GM21723 (cell line): ENCODE data around the gene CCDC88C.
"Not testable (repeated sequence)": the region's sequence is repeated elsewhere in the genome, so short reads cannot be mapped to it uniquely, and the experiment has no call there.

Experiments
- ATAC-seq: cut with Tn5 transposase; IDR thresholded peaks from one replicate; pipeline ENCODE4 v1.9.1; 2021; ENCODE audit warnings: mild to moderate bottlenecking, moderate library complexity; ENCODE audit not compliant: unreplicated experiment

Gene CCDC88C, protein sequence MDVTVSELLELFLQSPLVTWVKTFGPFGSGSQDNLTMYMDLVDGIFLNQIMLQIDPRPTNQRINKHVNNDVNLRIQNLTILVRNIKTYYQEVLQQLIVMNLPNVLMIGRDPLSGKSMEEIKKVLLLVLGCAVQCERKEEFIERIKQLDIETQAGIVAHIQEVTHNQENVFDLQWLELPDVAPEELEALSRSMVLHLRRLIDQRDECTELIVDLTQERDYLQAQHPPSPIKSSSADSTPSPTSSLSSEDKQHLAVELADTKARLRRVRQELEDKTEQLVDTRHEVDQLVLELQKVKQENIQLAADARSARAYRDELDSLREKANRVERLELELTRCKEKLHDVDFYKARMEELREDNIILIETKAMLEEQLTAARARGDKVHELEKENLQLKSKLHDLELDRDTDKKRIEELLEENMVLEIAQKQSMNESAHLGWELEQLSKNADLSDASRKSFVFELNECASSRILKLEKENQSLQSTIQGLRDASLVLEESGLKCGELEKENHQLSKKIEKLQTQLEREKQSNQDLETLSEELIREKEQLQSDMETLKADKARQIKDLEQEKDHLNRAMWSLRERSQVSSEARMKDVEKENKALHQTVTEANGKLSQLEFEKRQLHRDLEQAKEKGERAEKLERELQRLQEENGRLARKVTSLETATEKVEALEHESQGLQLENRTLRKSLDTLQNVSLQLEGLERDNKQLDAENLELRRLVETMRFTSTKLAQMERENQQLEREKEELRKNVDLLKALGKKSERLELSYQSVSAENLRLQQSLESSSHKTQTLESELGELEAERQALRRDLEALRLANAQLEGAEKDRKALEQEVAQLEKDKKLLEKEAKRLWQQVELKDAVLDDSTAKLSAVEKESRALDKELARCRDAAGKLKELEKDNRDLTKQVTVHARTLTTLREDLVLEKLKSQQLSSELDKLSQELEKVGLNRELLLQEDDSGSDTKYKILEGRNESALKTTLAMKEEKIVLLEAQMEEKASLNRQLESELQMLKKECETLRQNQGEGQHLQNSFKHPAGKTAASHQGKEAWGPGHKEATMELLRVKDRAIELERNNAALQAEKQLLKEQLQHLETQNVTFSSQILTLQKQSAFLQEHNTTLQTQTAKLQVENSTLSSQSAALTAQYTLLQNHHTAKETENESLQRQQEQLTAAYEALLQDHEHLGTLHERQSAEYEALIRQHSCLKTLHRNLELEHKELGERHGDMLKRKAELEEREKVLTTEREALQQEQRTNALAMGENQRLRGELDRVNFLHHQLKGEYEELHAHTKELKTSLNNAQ (N-terminal part only)

DNA sequence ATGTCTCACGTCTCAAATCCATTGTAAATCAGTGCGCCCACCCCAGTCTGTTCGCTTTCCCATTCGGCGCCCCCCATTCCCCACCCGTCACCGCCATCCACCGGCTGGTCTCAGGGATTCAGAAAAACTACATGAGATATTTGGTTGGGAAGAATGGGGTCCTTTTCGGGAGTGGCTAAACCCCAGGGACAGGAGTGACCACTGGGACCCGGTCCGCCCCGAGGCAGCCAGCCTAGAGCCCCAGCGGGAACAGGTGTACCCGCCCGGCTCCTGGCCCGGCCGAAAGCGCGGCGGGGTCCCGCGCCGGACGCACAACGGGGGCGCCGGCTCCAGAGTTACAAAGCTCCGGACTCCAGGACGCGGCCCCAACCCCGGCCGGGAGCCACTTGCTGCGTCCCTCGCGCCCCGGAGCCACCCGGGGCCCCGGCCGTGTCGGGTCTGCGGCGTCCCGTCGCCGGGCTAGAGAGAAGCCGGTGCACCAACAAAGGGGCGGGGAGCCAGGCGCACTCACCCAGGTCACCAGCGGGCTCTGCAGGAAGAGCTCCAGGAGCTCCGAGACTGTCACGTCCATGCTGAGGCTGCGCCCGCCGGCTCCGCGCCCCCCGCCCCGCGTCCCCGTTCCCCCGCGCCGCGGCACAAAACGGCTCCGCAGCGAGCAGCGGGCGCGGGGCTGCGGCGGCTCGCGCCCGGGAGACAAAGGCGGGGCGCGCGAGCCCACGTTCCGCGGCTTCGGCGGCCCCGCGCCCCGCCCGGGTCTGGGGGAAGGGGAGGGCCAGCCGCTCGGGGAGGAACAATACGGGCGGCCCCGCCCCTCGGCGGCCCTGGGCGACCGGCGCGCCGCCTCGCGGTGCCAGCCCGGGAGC lies at the start of gene CCDC88C:
TSS of gene CCDC88C (minus strand) at position 701 of the 863 bp plus-strand sequence. CDS start at position 571, 130 bp downstream.
- peak; percentile 51 for ATAC-seq

DNA sequence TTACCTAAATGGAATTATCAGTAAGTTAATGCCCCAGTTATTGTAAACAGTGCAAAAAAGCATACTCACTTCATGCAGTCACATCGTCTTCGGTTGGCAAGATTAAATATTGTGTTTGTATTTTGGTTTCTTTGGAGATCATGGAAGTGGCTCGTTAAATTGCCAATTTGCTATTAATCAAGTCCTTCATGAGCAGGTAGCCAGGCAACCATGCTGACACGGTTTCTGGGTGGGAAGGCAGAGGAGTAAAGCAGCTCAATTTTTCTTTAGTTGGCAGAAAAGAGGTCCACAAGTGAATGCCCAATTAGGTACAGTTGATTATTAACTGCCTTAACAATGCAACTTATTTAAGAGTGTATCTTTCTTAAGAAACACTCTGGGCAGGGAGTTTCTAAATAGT lies 48.6 kb upstream of the CCDC88C start:
- ATAC-seq: no peak

DNA sequence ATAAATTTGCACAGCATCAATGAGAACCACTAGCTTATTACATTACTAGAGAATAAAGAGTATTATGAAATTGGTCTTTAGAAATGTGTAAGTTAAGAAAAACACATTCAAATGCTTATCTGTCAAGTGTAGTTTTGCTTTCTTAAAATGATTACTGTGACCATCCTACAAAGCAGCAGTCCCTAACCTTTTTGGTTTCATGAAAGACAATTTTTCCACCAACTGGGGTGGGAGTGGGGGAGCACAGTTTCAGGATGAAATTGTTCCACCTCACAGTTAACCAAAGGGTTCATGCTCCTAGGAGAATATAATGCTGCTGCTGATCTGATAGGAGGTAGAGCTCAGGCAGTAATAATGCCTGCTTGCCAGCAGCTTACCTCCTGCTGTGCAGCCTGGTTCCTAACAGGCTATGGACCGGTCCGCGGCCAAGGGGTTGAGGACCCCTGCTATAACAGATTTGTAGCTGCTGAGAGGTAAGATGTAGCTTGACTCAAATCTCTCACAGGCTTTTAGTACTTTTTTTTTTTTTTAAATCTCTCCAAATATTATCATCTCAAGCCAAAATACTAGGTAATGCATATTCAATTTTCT lies 47.1 kb upstream of the CCDC88C start:
- ATAC-seq: no peak

DNA sequence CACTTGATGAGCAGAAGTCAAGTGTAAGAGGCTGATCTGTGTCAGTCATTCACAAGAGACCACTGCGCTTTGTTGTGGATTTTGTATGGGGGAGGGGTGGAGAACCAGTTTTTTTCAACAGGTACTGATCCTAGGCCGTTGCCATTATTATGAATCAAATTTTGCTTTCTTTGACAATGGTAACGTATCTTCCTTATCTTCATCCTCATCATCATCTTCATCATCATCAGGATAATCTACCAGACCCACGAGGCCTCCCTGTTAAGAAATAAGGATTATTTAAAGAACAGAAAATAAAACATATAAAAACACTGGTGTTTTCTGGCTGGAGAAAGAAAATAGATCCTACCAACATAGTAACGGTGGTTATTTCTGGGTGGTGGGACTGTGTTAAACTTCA lies 41.0 kb upstream of the CCDC88C start:
- no peak for ATAC-seq

DNA sequence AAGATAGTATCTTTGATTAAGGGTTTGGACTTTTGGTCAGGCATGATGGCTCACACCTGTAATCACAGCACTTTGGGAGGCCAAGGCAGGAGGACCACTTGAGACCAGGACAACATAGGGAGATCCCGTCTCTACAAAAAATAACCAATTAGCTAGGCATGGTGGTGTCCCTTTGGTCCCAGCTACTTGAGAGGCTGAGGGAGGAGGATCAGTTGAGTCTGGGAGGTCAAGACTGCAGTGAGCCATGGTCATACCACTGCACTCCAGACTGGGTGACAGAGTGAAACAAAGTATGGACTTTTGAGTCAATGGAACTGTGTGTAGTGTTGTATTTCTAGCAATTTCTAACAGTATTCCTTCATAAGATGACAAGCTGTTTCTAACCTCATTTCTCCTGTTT lies 38.7 kb upstream of the CCDC88C start:
- no peak for ATAC-seq

DNA sequence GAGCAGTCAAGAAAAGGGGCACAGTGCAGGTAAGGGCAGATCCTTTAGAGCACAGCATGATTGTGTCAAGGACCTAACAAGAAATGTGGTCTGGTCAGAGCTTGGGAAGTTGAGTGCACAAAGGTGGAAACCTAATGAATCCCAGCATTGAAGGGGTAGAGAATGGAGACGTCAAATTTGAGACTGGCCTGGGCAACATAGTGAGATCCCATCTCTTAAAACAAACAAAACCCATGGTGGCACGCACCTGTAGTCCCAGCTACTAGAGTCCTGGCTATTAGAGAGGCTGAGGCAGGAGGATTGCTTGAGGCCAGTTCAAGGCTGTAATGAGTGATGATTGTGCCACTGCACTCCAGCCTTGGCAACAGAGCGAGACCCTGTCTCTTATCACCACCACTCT lies 37.0 kb upstream of the CCDC88C start:
- no peak for ATAC-seq

DNA sequence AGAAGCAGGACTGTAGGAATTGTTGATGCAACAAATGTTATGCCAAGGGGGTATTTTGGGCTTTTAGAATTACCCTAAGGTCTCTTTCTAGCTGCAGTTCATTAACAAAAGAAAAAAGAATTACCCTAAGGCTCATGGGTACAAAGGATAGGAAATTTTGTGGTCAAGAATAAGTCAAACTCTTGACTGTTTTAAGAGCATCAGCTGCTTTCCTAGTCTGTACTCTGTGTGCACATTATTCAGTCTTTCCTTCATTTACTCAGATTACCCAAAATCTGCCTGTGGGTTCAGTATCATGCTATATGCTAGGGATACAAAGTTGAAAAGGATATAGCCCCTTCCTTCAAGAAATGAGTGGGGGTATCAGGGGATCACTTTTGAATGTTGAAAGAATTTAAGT lies 36.5 kb upstream of the CCDC88C start:
- no peak for ATAC-seq

DNA sequence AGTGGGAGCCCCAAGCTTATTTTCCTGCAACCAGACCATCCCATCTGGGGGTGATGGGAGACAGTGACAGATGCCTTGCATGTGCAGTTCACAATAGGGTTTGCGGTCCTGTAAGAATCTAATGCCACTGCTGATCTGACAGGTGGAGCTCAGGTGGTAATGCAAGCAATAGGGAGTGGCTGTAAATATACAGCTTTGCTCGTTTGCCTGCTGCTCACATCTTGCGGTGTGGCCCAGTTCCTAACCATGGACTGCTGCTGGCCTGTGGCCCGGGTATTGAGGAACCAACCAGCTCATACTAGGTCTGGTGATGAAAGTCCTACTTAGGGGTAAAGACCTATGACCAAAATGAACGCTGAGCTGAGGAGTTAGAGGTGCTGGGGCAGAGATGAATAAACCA lies 36.1 kb upstream of the CCDC88C start:
- ATAC-seq: no peak

DNA sequence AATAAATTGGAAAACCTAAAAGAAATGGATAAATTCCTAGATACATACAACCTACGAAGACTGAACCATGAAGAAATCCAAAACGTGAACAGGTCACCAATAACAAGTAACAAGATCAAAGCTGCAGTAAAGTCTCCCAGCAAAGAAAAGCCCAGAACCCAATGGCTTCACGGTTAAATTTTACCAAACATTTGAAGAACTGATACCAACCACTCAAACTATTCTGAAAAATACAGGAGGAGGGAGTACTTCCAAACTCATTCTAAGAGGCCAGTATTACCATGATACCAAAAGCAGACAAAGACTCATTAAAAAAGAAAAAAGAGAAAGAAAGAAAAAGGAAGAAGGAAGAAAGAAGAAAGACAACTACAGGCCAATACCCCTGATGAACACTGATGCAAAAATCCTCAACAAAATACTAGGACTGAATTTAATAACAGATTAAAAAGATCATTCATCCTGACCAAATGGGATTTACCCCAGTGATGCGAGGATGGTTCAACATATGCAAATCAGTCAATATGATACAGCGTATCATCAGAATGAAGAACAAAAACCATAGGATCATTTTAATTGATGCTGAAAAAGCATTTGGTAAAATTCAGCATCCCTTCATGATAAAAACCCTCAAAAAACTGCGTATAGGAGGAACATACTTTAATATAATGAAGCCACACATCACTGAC lies 26.9 kb upstream of the CCDC88C start:
- no peak for ATAC-seq

DNA sequence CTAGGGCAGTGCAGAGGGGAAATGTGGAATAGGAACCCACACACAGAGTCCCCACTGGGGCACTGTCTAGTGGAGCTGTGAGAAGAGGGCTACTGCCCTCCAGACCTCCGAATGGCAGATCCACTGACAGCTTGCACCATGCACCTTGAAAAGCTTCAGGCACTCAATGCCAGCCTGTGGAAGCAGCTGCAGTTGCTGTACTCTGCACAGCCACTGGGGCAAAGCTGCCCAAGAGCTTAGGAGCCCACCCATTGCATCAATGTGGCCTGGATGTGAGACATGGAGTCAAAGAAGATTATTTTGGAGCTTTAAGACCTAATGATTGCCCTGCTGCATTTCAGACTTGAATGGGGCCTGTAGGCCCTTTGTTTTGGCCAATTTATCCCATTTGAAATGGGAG lies 21.7 kb upstream of the CCDC88C start:
- no peak for ATAC-seq

DNA sequence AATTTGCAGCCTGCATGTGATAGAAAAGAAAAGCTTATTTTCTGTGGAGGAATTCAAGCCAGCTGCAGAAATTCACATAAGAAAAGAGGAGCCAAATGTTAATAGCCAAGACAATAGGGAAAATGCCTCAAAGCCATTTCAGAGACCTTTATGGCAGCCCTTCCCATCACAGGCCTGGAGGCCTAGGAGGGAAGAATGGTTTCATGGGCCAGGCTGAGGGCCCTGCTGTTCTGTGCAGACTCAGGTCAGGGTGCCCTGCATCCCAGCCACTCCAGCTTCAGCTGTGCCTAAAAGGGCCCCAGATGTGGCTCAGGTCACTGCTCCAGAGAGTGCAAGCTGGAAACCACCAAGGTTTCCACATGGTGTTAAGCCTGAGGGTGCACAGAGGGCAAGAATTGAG lies 21.2 kb upstream of the CCDC88C start:
- no peak for ATAC-seq

DNA sequence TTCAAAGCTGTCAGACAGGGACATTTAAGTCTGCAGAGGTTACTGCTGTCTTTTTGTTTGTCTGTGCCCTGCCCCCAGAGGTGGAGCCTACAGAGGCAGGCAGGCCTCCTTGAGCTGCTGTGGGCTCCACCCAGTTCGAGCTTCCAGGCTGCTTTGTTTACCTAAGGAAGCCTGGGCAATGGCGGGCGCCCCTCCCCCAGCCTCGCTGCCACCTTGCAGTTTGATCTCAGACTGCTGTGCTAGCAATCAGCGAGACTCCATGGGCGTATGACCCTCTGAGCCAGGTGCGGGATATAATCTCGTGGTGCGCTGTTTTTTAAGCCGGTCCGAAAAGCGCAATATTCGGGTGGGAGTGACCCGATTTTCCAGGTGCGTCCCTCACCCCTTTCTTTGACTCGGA lies 18.6 kb upstream of the CCDC88C start:
- ATAC-seq: not testable (repeated sequence)

DNA sequence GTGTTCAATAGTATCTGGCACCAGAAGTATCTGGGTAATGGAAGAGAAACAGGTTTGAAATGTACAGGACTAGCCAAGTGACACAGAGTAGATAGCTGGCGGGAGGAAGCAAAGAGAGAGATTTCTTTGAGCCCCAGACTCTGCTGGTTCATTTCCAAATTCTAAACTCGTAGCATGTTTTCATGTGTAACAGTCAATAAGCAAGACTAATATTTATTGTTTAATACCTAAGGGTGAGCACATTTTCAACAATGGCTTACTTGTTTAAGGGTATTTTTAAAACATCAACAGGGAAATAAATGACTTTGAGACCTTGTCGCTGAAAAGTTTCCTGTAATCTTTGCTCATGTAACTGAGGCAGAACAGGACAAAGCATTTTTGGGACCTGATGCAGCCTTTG lies 11.8 kb upstream of the CCDC88C start:
- no peak for ATAC-seq

DNA sequence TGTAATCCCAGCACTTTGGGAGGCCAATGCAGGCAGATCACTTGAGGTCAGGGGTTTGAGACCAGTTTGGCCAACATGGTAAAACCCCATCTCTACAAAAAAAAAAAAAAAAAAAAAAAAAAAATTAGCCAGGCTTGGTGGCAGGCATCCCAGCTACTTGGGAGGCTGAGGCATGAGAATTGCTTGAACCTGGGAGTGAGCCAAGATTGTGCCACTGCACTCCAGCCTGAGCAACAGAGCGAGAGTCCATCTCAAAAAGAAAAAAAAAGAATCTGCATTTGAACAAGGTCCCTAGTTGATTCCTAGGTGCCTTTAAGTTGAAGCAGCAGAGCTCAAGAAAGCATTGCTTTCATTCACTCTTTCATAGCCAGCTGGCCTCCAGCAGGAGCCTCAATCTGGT lies 11.3 kb upstream of the CCDC88C start:
- not testable (repeated sequence) for ATAC-seq

DNA sequence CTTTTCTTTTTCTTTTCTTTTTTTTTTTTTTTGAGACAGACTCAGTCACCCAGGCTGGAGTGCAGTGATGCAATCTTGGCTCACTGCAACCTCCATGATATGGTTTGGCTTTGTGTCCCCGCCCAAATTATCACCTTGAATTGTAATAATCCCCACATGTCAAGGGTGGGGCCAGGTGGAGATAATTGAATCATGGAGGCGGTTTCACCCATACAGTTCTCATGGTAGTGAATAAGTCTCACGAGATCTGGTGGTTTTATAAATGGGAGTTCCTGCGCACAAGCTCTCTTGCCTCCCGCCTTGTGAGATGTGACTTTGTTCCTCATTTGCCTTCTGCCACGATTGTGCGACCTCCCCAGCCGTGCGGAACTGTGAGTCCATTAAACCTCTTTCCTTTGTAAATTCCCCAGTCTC lies 7.9 kb upstream of the CCDC88C start:
- not testable (repeated sequence) for ATAC-seq

DNA sequence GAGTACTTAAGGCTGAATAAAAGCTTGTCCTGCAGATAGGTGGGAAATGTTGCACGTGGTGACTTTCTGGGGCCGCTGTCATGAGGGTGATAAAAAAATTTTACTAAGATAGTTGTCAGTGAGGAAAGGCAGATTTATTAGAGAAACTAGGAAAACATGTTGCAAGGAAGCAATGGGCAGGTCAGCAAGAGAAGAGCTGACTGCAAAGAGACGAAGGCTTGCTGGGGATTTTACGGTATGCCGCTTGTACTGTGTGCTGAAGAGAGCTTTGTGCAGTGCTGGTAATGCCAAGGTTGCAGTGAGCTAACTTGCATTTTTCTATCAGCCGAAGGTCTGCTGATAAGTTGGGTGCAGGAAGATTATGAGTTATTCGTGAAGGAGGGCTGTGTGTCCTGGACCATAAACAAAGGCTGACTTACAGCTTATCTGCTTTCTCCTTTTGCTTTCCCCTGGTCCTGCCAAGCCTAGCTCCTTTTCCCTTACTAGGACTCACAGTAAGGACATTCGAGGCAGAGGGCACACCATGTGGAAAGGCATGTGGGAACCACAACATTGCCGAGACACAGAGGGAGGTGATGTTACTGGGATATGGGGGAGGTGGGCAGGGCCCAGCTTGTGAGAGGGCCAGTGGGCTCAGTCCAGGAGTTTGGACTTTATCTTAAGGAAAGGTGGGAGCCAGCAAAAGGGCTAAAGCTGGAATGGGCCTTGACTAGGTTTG lies 7.4 kb upstream of the CCDC88C start:
- no peak for ATAC-seq

DNA sequence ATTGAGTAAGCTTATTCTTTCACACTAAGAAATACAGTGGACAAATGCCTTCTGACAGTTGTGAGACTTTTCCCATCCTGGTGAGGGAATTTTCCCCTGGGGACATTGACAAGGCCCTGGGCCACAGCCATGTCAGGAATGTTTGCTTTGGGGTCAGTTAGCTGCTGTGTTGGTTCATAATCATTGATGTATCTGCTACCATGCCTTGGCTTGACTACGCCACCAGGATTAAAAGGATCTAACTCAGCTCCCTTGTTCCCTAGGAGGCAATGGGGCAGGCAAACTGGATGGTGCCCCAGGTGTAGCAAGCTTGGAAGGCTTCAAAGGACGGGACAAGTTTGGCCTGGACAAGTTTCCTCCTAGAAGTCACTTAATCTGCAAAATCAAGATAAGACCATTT lies 3.1 kb upstream of the CCDC88C start:
- ATAC-seq: no peak

DNA sequence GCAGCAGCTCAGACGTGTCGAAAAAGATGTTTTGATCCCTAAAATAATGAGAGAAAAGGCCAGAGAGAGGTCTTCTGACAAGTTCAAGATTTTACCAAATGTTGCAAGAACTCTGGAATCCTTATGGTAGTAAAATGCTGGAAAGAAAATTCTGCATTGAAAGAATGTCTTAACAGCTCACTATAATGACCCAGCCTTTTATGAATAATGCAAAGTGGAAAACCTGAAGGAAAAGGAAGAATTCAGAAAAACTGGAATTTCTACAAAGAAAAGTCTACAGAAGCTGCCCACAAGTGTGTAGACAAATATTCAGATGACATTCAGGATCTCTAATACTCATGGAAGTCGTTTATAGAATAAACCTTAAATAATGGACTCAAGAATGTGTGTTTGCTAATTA lies 1.8 kb upstream of the CCDC88C start:
- ATAC-seq: no peak

DNA sequence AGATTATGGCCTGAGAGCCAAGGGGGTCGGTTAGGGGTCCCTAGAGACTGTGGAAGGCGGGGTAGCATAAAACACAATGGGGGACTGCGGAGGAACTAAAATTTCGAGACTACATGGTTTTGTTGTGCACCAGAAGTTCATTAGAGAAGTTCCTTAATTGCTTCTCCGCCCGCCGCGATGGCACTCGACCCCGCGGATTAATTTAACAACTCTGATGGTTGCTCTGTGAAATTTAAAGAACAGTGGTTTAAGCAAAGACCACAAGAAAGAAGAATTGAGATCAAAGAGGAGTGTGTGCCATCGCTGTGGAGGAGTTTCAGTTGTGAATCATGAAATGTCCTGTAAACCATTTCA lies 1.4 kb upstream of the CCDC88C start:
- ATAC-seq: no peak
